LHCN-M2 (cell line): Measurements from ENCODE around the gene CMIP. TPM values are rescaled to one million over a fixed set of nuclear protein-coding genes. Genes with fewer than 3 reads are reported as not detected.

Source experiments
- DNase-seq: peaks from one replicate; pipeline ENCODE4 v3.0.0-alpha.2; 2012; ENCODE audit warnings: low read depth
- total RNA-seq: library from RNA; depleted of rRNA; stranded (reverse); fragments of >200 nt; gene quantifications from 2 replicates; pipeline ENCODE4 v1.2.3, GENCODE V29; 2014

CMIP gene
- total RNA-seq, 1 experiment from 2014 or later = 6.0 TPM

DNA sequence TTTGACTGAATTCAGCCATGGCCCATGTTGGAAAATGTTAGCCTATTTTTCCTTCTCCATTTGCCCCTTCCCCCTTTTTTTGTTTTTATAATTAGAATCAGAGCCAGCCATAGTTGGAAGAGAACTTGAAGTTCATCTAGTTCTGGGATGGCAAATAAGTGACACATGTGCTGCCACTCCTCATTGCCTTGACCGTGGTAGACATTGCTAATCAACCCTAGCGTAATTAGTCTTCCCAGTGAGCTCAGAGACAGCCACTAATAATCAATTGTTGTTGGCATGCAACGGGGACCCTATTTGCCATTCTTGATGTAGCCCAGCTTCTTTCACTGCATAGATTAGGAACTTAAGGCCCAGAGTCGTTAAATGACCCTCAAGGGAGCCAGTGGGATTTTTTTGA lies 16.6 kb downstream of the CMIP start:
- DNase-seq = no peak

DNA sequence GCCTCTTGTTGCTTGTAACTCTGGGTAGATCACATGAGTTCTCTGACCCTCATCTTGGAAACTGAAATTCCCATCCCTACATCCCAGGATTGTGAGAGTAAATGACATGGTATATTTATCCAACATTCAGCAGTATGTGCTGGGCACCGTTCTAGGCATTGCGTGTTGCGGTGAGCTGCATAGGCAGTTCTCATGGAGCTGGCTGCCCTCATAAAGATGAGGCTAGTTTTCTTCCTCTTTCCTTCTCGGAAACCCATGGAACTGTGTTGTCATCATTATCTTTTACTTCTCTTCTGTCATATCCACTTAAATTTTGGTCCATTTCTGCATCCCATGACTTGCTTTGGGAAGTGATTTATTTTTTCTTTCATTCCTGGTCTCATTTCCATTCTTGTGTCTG lies 17.2 kb downstream of the CMIP start:
- no peak for DNase-seq

DNA sequence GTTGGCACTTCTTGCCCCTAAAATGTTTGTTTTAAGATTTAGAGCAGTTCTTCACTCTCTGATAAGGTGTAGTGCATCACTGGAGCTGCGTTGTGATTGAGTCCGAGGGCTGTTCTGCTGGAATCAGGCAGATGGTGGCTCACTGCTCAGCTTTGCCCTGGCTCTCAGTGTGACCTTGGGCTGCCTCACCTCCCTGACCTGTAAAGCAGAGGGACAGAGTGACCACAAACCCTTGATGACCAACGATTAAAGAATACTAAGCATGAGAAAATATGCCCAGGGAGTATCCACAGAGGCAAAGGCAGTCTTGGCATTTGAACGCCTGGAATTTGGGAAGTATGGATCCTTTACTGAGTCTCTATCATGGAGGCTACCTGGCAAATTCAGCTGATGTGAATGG lies 18.1 kb downstream of the CMIP start:
- DNase-seq = no peak

DNA sequence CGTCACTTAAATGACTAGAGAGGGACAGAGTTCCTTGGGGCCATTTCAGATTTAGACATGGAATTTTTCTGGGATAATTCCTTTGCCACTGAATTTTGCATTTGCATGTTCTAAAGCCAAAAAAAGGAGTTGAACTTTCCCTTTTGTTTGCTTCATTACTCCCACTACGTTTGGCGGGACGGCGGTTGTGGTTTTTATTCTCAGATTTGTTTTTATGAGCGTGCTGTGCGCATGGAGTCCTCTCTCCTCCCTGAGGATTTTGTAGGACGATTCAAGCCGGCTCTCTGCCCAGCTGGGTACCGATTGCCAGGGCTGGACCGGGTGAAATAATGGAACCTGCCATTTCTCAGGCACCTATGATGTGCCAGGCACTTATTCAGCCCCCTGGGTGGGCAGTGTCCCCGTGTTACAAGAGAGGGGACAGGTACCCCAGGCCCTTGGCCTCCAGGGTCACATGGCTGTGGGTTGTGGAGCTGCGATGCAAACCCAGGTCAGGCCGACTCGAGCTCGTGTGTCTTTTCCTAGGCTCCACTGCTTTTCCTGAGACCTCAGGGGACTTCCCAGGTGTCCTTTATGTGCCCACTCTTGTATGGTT lies 18.8 kb downstream of the CMIP start:
- no peak for DNase-seq

DNA sequence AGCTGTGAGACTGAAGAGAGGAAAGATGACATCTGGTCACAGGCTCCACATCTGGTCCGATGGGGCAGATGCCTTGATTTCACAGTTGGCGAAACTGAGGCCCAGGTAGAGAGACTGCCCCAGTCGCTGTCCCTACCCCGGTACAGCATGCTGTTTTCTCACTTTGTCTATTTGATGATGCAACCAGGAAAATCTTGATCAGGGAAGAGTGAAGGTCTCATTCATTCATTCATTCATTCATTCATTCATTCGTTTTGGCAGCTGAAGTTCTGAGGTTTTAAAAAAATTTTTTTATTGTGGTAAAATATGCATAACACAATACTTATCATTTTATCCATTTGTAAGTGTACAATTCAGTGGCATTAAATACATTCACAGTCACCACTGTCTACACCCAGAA lies 19.7 kb downstream of the CMIP start:
- DNase-seq = no peak

DNA sequence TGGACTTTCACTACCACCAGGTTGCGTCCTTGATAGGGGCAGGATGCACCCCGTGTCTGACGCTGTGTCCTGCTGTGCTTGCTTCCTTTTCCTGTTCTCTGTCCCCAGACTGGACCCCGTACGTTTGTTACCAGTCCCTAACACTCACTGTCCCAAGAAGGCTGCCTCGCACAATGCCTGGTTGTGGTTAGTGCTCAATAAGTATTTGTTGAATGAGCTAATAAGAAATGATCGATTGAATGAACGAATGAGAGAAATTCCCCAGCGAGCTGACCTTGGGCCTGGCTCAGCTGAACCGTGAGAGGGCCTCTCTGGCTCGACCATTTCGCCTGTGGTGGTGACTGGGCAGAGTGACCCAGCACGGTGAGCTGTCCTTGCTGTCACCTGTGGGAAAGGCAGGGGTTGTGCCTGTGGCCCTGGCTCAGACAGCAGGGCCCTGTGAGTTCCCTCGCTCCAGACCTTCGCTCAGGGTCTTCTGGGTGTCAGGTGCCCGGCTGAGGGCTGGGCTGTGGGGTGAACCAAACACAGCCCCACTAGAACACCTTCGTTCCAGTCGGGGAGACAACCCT lies 20.9 kb downstream of the CMIP start:
- DNase-seq = no peak

DNA sequence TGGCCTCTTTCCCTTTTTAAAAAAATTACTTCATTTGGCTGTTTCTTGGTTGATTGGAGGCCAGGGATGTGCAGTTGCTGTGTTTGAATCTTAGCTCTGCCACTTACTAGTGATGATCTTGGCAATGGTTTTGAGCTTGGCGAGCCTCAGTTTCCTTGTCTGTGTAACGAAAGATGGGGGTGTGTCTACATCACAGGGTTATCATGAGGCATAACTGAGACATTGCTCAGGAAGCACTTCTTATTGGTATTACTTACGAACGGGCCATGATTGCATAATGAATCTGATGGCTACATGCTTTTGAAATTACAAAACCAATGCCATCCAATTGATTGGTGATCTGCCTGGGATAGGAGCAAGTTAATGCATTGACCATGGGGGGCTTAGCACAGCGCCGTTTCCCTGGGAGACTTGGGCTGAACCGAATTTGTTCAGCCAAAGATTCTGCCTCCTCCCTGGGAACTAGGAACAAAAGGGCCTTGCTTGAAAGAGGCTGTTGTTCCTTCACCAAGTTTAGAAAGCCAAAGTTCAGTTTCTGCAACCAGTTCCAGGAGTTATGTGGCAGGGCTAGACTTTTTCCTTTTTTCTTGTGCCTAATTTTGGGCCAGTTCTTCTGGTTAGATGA lies 21.9 kb downstream of the CMIP start:
- DNase-seq = no peak

DNA sequence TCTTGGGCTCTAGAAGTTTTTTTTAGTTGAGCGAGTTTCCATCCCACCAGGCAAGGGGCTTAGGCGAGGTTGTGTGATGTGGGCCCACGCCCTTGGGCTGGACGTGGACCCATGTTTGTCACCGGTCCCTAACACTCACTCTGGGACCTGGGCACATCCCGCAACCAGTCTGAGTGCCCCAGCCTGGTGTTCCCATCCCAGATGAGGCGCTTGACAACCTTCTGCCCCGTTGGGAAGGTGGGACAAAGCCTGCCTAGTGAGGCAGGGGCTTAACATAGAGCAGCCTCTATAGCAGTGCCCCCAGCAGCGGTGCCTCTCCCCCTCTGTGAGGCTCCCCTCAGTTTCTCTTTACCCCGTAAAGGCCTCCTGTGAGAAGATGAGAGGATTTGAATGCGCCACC lies 22.5 kb downstream of the CMIP start:
- DNase-seq = no peak

DNA sequence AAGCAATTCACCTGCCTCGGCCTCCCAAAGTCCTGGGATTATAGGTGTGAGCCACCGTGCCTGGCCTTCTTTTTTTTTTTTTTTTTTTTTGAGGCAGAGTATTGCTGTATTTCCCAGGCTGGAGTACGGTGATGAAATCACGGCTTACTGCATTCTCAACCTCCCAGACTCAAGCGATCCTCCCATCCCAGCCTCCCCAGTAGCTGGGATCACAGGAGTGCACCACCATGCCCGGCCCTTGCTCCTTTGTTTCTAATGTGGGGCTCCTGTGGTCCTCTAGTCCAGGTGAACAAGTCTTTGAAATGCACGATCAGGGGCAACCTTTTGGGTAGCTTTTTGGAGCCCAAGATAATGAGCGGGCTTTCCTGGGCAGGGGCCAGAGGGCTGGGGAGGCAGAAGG lies 23.2 kb downstream of the CMIP start:
- DNase-seq = no peak

DNA sequence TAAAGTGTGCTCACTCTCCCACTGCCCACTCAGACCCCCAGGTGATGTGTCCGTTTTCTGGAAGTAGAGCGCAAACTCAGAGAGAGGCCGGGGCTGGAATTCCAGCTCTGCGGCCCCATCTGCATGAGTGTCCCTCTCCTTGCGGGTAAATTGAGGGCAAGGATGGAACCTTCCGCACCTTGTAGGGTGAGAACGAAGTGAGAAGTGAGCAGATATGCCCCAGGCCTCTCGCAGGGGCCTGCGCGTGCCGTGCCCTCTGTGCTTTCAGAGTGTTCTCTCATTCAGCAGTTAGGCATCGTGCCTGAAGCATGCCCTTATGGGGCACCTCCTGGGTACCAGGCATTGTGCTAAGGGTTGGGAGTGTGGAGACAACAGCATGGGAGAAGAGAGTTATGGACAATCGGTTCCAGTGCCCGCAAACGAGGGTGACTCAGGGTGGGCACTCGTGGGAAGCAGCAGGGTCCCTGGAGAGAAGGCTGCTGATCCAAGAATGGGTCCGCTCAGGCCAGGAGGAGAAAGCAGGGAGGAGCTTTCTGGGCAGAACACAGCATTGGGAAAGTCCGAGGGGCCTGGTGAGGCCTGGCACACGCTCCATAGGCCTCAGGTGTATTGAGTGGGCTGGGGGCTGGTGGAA lies 23.8 kb downstream of the CMIP start:
- DNase-seq = no peak

DNA sequence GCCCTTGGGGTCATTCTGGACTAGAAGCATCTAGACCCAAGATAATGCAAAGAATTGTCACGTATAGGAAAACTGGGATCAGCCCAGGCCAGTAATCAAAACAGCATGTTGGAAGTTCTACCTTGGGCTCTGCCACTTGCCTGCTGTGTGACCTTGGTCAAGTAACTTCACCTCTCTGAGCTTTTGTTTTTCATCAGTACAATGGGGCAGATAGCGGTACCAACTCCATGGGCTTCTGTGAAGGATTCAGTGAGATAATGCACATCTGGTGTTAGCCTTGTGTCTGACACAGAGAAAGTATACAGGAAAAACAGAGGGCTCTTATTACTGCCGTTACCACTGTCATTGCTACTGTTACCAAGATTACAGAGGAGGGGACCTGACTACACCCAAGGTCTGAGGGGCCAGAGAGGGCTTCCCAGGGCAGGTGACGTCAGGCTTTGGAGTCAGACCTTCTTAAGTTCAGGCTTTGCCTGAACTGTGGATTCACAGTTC lies 24.6 kb downstream of the CMIP start:
- DNase-seq = no peak

DNA sequence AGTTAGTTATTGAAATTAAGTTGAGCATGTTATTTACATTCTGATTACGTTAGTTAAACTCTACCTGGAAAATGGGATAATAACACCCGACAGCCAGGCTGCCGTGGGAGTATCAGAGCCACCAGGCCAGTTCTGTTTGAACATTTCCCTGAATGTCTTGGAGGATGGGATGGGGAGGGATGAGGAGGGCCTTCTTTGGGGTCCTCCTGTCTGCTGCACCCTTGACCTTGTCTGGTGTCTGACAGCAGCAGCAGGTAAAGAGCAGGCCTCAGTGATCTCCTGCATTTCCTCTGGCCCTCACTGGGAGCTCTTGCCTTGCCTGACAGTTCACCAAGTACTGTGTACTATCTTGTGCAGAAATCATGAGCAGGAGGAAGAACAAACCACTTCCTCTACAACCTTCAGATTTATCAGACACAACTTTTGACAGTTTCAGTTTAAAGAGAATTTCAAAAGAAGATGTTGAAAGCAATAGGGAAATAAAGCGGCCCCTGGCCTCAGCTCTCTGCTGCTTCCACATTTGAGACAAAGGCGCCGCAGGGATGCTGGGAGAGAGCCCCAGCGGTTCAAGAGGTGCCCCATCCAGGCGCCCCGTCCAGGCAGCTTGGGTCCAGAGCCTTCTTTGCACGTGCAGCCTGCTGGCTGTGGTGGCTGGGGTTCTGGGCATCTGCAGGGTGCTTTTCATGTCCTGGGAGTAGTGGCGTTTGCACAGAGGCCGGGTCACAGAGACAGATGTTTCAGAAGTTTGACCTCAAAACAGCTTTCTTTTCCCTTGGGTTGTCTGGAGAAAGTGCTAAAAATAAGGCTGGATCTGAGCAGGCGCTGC lies 25.3 kb downstream of the CMIP start:
- DNase-seq = no peak

DNA sequence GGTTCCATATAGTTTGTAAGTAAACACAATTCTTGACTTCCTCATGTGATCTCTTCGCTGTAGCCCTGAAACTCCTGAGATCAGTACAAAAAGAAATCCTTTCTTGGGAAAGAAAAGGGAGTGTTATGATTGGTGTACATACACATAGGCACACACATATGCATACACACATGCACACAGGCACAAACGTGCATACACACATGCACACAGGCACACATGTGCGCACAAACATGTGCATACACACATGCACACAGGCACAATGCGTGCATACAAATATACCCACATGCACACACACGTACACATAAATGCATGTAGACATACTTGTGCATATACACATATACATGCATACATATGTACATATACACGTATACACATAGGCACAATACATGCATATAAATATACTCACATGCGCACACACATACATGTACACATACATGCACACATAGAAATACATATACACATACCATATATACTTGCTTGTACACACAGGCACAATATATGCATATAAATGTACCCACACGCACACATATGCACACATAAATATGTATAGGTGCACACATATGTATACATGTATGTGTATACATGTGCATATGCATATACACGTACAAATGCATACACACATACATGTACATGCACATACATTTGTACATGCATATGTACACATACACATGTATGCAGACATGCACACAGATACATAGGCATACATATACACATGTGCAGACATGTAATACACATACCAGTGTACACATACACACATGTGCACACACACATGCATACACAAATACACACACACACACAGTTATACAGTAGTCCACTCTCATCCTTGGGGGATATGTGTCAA lies 26.4 kb downstream of the CMIP start:
- no peak for DNase-seq

DNA sequence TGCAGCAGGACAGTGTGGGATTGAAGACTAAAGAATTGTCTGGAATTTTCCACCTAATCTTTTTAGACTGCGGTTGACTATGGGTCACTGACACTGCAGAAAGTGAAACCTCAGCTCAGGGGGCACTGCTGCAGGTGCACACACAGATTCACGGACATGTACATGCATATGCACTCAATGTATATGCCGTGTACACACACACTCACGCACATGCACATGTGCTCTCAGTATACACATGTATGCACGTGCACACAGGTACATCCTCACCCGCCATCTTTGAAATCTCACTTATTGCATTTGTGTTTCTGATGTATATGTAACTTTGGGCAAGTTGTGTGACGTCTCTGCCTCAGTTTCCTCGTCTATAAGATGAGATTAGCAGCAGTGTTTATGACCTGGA lies 27.3 kb downstream of the CMIP start:
- DNase-seq = no peak

DNA sequence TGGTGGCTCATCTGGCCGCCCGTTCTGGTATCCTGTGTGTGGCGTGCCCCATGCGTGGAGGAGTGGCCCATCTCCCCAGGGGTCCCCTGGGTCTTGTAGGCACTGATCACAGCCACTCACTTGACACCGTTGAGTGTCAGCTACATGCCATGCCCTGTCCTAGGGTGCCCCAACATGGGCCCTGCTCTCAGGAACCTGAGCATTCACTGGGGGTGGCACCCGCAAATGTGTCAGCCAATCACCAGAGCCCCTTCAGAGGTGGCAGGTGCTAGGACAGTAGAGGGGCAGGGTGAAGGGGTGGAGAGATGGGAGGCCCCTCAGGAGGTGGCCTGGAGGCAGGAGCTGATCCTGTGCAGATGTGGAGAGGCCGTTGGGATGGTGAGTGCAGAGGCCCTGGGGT lies 27.8 kb downstream of the CMIP start:
- DNase-seq = no peak

DNA sequence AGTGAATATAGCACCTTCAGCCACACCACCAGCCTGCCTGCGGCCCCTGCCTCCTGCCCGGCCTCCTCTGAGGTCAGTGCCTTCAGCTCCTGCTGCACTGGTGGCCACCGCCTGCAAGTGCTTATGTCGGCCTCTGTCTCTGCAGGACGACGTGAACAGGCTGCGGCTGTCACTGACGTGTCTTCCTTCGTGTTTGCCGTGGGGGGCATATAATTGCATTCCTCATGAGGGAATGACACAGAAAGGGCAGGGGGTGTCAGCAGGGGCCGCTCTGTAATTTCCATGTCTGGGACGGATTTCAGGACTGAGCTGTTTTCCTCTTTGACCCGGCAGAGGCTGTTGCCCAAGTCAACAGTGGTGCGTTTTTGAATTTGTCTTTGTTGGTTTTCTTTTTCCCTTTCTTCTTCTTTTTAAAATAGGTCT lies 28.5 kb downstream of the CMIP start:
- DNase-seq = no peak

DNA sequence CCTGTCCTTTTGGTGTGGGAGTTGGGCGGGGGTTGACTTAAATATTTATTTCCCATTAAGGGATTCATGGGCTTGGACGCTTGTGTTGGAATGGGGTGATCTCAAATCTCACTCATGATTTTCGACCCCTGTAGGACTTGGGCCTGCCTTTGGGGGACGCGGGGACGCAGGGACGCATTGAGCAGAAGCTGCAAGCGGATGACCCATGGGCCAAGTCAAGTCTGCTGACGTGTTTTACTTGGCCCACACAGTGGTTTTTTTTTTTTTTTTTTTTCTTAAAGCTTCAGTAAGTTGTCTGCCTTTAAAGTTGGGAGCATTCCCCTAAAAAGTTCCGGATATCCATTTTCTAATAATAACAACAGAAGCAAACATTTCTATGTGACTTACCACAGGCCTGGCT lies 28.9 kb downstream of the CMIP start:
- no peak for DNase-seq

DNA sequence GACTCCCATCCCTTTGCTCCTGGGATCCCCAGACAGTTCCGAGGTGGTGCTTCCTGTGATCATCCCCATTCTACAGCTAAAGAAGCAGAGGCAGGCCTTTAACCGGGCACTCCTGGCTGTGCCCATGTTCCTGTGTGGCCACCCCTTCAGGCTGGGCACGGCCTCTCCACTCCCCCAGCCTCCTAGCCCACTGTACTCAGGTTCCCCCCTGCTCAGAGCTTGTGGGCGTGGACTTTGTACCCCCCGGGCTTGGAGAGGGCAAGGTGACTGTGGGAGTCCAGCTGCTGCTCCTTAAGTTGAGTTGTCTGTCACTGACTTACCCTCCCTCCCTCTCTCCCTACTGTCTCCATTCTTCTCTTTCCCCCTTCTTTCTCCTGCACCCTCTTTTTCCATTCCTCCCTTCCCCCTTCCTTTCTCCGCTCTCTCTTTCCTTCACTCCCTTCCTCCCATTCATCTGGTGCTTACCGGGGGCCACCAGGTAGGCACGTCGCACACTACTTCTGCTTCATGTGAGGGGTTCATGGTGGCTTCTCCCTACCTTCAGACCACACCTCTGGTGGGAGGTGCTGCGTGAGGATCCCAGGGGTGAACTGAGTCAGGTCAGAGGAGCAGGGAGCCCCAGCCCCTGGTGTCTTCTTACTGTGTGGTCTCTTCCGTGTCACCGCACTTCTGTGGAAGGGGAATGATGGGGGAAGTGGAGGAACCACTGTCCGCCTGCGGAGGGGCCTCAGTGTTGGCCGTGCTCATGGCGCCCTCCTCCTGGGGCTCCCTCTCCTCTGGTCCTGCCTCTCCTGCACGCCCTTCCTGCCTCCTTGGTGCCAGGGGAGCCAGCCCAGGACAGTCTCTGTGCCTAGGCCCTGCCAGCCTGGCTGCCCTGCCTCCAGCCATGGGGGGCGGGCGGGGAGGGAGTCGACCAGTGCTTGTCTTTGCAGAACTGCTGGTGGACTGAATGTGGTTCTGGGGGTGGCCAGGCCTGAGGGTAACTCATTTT lies 29.7 kb downstream of the CMIP start:
- DNase-seq = no peak
